Heart right ventricle (tissue), 16 donors: ENCODE data around the gene SCLT1. TPM values are rescaled to one million over a fixed set of nuclear protein-coding genes. Genes with fewer than 3 reads are reported as not detected.

Source experiments
- ATAC-seq, 8 donors: fragments of 200-7000 bp; cut with Tn5 transposase; one replicate each; pipeline ENCODE4 v1.9.1; 2020; ENCODE audit warnings: mild to moderate bottlenecking in 8 of 8, moderate library complexity in 8 of 8, moderate number of reproducible peaks in 1 of 8
- DNase-seq, 2 donors: peaks; one replicate each; pipeline ENCODE4 v3.0.0-alpha.2; 2020
- H3K27ac ChIP-seq, 10 donors: fragments of 200-600 bp; sonication (generic) in 2 of 10; one replicate each; pipeline versions ENCODE4 v1.5.0 to v1.8.0; 2020 to 2022; ENCODE audit warnings: mild to moderate bottlenecking in 3 of 10
- H3K27me3 ChIP-seq, 7 donors: fragments of 200-600 bp; one replicate each; pipeline ENCODE4 v1.8.0; 2021 to 2022; ENCODE audit warnings: mild to moderate bottlenecking in 2 of 7
- H3K36me3 ChIP-seq, 9 donors: fragments of 200-600 bp; sonication (generic) in 1 of 9; one replicate each; pipeline versions ENCODE4 v1.5.0 to v1.8.0; 2020 to 2022; ENCODE audit warnings: mild to moderate bottlenecking in 2 of 9
- H3K4me1 ChIP-seq, 9 donors: fragments of 200-600 bp; sonication (generic) in 1 of 9; one replicate each; pipeline versions ENCODE4 v1.5.0 to v1.8.0; 2020 to 2022; ENCODE audit warnings: mild to moderate bottlenecking in 4 of 9
- H3K4me3 ChIP-seq, 10 donors: fragments of 200-600 bp; sonication (generic) in 2 of 10; one replicate each; pipeline versions ENCODE4 v1.5.0 to v1.8.0; 2020 to 2022; ENCODE audit warnings: mild to moderate bottlenecking in 7 of 10, moderate library complexity in 2 of 10
- H3K9me3 ChIP-seq, 11 donors: fragments of 200-600 bp in 10 of 11; sonication (generic) in 2 of 11; one replicate each; pipeline versions ENCODE4 v1.5.0 to v1.8.0; 2013 to 2022; ENCODE audit warnings: mild to moderate bottlenecking in 2 of 11, control low read depth in 1 of 11, moderate library complexity in 1 of 11
- CTCF ChIP-seq, 9 donors: fragments of 200-600 bp; sonication (generic) in 2 of 9; IDR thresholded peaks; one replicate each; pipeline versions ENCODE4 v1.5.0 to v1.8.0; 2021 to 2022; ENCODE audit warnings: antibody characterized with exemption in 9 of 9, mild to moderate bottlenecking in 5 of 9, moderate library complexity in 1 of 9
- WGBS, 2 donors: extraction: QIAGEN DNeasy Blood & Tissue Kit; methylation state at CpG; one replicate each; pipeline ENCODE4 v1.1.7; 2013; ENCODE audit warnings: inconsistent platforms in 1 of 2; 5-methylcytosine and 5-hydroxymethylcytosine counted together
- intact Hi-C, 10 donors: fragments of 100-400 bp; cut with DNase I; formaldehyde crosslinking; loops; one replicate each; pipeline versions ENCODE4 v1.11.1 to v1.14.2; 2022
- polyA plus RNA-seq, 2 donors: library from polyadenylated mRNA; stranded (reverse); fragments of 200-250 nt; gene quantifications; one replicate each; pipeline ENCODE4 v1.2.3, GENCODE V29; 2013
- total RNA-seq, 10 donors: library from RNA; stranded (reverse); fragmentation: NEBNext Ultra II Directional in 3 of 10; extraction: Animal tissue kit (Norgen Biotek cat#: 25700) in 3 of 10; gene quantifications; one replicate each; pipeline versions ENCODE4 v1.2.1 to v1.2.4, GENCODE V29; 2021 to 2023
- donor health status: Arrhythmogenic right ventricular cardiomyopathy.
- donor health status: ischemic (EF 13 %, LVEDD 7.1; RV severe dilation, severe dysfunction).
- donor health status: healthy with polysubstance abuse.
- donor health status: DM: no; HTN: yes; CAD: no.
- donor health status: DM: no; HTN: no; CAD: no.
- donor health status: ischemic (EF 25% LVEDD 6.9; RV normal size, moderate dysfunction).
- donor health status: ischemic (EF 25% LVEDD 5.7; RV mildly dilated, moderate dysfunction).
- donor health status: healthy.
- donor health status: DM: yes; HTN: yes; CAD: no.
- donor health status: Ischemic cardiomyopathy.
- donor health status: ischemic (EF 35%, LVEDD 5.7; RV mildly dilated, moderate dysfunction).
- donor health status: nonischemic (EF 11% LVEDD 7.7; RV severe dilation, severe dysfunction).
- donor health status: DM: yes; HTN: yes; CAD: no.
- donor health status: PGD.
- donor health status: ischemic (EF 29% LVEDD 5.4; RV normal size, mild dysfunction).
- donor health status: nonischemic (EF 23%, LVEDD 6.1; RV moderate dilation, normal function).

The SCLT1 gene
- total and polyA plus RNA-seq, 12 donors, result 3.0 to 12.4 (median 9.9) TPM

GRCh38 chr4:128863312-128864075, 229.8 kb downstream of the SCLT1 start:
- peak overlapping the region in 1 of 10 donors; percentile 0 for H3K4me3 ChIP-seq
- peaks cover 3 to 54% (median 42%) of the 10 kb centered on the region in 9 donors for H3K4me1 ChIP-seq
- TF ChIP-seq CTCF (IDR thresholded peaks at IDR 0.05), result peak; percentile 82 to 94 (median 88)
- WGBS, 2 donors, result 38 to 40% methylated on average over 10 of the region's 10 CpGs
- no peaks in the 10 kb centered on the region for H3K9me3 ChIP-seq
- H3K36me3 ChIP-seq, result peaks cover 0 to 86% (median 20%) of the 10 kb centered on the region in 9 donors
- DNase-seq, result peak; percentile 66 to 83
- intact Hi-C loops, result loop anchor here (1.0 to 10.0 kb wide), 15 partner anchors 51 to 671 kb away; partner anchors contain the start of gene JADE1 (in 1 of the 10)
- peak; percentile 48 to 71 (median 65) for ATAC-seq
- peak overlapping the region in 2 of 10 donors; percentile 26 to 46 for H3K27ac ChIP-seq
- H3K27me3 ChIP-seq, result no peaks in the 10 kb centered on the region

GRCh38 chr4:128862608-128863311, 230.6 kb downstream of the SCLT1 start:
- H3K27me3 ChIP-seq, result no peaks in the 10 kb centered on the region
- H3K9me3 ChIP-seq, result no peaks in the 10 kb centered on the region
- ATAC-seq, result peak in 3 of 8 donors; percentile 2 to 39 (median 2)
- H3K27ac ChIP-seq, result peak overlapping the region in 2 of 10 donors; percentile 26 to 46
- H3K36me3 ChIP-seq, result peaks cover 0 to 86% (median 15%) of the 10 kb centered on the region in 9 donors
- TF ChIP-seq CTCF (IDR thresholded peaks at IDR 0.05), result no peak
- H3K4me3 ChIP-seq, result peak overlapping the region in 1 of 10 donors; percentile 0
- WGBS, 2 donors, result 72 to 73% methylated on average over 14 of the region's 14 CpGs
- no peak for DNase-seq
- intact Hi-C loops, result loop anchor here (1.0 to 10.0 kb wide), 15 partner anchors 50 to 670 kb away; partner anchors contain the start of gene JADE1 (in 1 of the 10)
- H3K4me1 ChIP-seq, result peaks cover 3 to 55% (median 46%) of the 10 kb centered on the region in 9 donors

GRCh38 chr4:128861856-128862518, 231.4 kb downstream of the SCLT1 start:
- no peak overlapping the region for H3K4me3 ChIP-seq
- peaks cover 3 to 55% (median 46%) of the 10 kb centered on the region in 9 donors for H3K4me1 ChIP-seq
- peak overlapping the region in 2 of 10 donors; percentile 6 to 46 for H3K27ac ChIP-seq
- 73 to 82% methylated on average over 13 of the region's 13 CpGs for WGBS, 2 donors
- no peak for TF ChIP-seq CTCF (IDR thresholded peaks at IDR 0.05)
- ATAC-seq, result no peak
- H3K36me3 ChIP-seq, result peaks cover 0 to 86% (median 15%) of the 10 kb centered on the region in 9 donors
- intact Hi-C loops, result loop anchor here (2.0 to 10.0 kb wide), 14 partner anchors 49 to 670 kb away; partner anchors contain the start of gene JADE1 (in 1 of the 10)
- H3K9me3 ChIP-seq, result no peaks in the 10 kb centered on the region
- no peaks in the 10 kb centered on the region for H3K27me3 ChIP-seq
- no peak for DNase-seq
